Activated T-cell treated with anti-CD3 and anti-CD28 coated beads, Interleukin-2, amount 50 U/mL, for 48 hours (primary cell): ENCODE measurements around the gene CCDC85B.

Experiments
- DNase-seq, 2 experiments: peaks; one replicate each; pipeline ENCODE4 v3.0.0-alpha.2; 2020

Gene CCDC85B

GRCh38 chr11:65857853-65858680, 32.4 kb upstream of the CCDC85B start, which contains the start of gene CFL1:
CFL1 (minus strand) TSS chr11:65858180; CDS start chr11:65858099, 81 bp downstream.
- DNase-seq = peak; percentile 97 to 98

- DNase-seq = no peak
Observed at GRCh38 chr11:65858681-65859087, 31.8 kb upstream of the CCDC85B start.

- peak; percentile 98 for DNase-seq
Observed at GRCh38 chr11:65859095-65859811, 31.2 kb upstream of the CCDC85B start.

GRCh38 chr11:65859812-65860277, 30.6 kb upstream of the CCDC85B start:
- no peak for DNase-seq

- peak; percentile 98 for DNase-seq
Observed at GRCh38 chr11:65860278-65861164, 30.0 kb upstream of the CCDC85B start, which contains the start of gene MUS81. MUS81 (plus strand) TSS chr11:65860433; CDS start chr11:65860754, 321 bp downstream.

GRCh38 chr11:65861165-65861505, 29.3 kb upstream of the CCDC85B start:
- DNase-seq = no peak

- DNase-seq = peak in 1 of 2 experiments; percentile 16
Observed at GRCh38 chr11:65861533-65862183, 28.8 kb upstream of the CCDC85B start.

- DNase-seq = no peak
Observed at GRCh38 chr11:65862191-65862735, 28.2 kb upstream of the CCDC85B start.

- DNase-seq = peak in 1 of 2 experiments; percentile 17
Observed at GRCh38 chr11:65862941-65863888, 27.3 kb upstream of the CCDC85B start.

- no peak for DNase-seq
Observed at GRCh38 chr11:65863889-65864705, 26.4 kb upstream of the CCDC85B start.

- no peak for DNase-seq
Observed at GRCh38 chr11:65864706-65865471, 25.6 kb upstream of the CCDC85B start.

- DNase-seq = no peak
Observed at GRCh38 chr11:65865550-65866172, 24.8 kb upstream of the CCDC85B start.

GRCh38 chr11:65866509-65867283, 23.8 kb upstream of the CCDC85B start:
- no peak for DNase-seq

- peak; percentile 51 to 59 for DNase-seq
Observed at GRCh38 chr11:65867284-65868071, 23.0 kb upstream of the CCDC85B start.

- DNase-seq = no peak
Observed at GRCh38 chr11:65868076-65868667, 22.3 kb upstream of the CCDC85B start.

- no peak for DNase-seq
Observed at GRCh38 chr11:65868907-65869306, 21.6 kb upstream of the CCDC85B start.
